ENCODE data around the gene TSHZ3.

The TSHZ3 gene

GRCh38 chr19:31350033-31350692 is 927 bp upstream of the TSHZ3 start:
- peak overlapping the region; percentile 56; the same call in 1 of the 2 replicates for H3K27ac ChIP-seq
- no peak for TF ChIP-seq CTCF (conservative IDR thresholded peaks at IDR 0.05)

- no peak for TF ChIP-seq CTCF (conservative IDR thresholded peaks at IDR 0.05)
- H3K27ac ChIP-seq = peak overlapping the region; percentile 56; the same call in 1 of the 2 replicates
These were observed 616 bp downstream of the TSHZ3 start for GRCh38 chr19:31348481-31349159.

GRCh38 chr19:31347828-31348392 is 1.3 kb downstream of the TSHZ3 start:
- no peak overlapping the region for H3K27ac ChIP-seq
- TF ChIP-seq CTCF (conservative IDR thresholded peaks at IDR 0.05) = no peak

- H3K27ac ChIP-seq = no peak overlapping the region
- no peak for TF ChIP-seq CTCF (conservative IDR thresholded peaks at IDR 0.05)
These were observed 1.9 kb downstream of the TSHZ3 start for GRCh38 chr19:31347354-31347753.

GRCh38 chr19:31346184-31347059 is 2.8 kb downstream of the TSHZ3 start:
- H3K27ac ChIP-seq = no peak overlapping the region
- no peak for TF ChIP-seq CTCF (conservative IDR thresholded peaks at IDR 0.05)

- no peak for TF ChIP-seq CTCF (conservative IDR thresholded peaks at IDR 0.05)
- H3K27ac ChIP-seq = no peak overlapping the region
These were observed 4.8 kb downstream of the TSHZ3 start for GRCh38 chr19:31344403-31344802.

GRCh38 chr19:31342926-31343325 is 6.3 kb downstream of the TSHZ3 start:
- TF ChIP-seq CTCF (conservative IDR thresholded peaks at IDR 0.05) = no peak
- H3K27ac ChIP-seq = no peak overlapping the region
